GM23338 (cell line): ENCODE measurements around the gene ZCCHC8. TPM values are rescaled to one million over a fixed set of nuclear protein-coding genes. Genes with fewer than 3 reads are reported as not detected.

Experiments used
- ATAC-seq: fragments of 200-7000 bp; cut with Tn5 transposase; 3 replicates; pipeline ENCODE4 v1.9.1; 2020
- DNase-seq: peaks from one replicate; pipeline ENCODE4 v3.0.0-alpha.2; 2015; ENCODE audit warnings: low spot score
- H2AFZ ChIP-seq: fragments of 200-600 bp; sonication (generic); 2 replicates; pipeline ENCODE4 v1.8.0; 2016; ENCODE audit warnings: antibody characterized with exemption, mild to moderate bottlenecking, moderate library complexity
- H3F3A ChIP-seq: fragments of 200-600 bp; sonication (generic); replicated peaks from 2 replicates; pipeline ENCODE4 v1.8.0; 2017; ENCODE audit warnings: antibody characterized with exemption, mixed run types, low read depth
- H3K27ac ChIP-seq: fragments of 200-600 bp; sonication (generic); 2 replicates; pipeline ENCODE4 v1.6.1; 2016; ENCODE audit warnings: low read depth
- H3K27me3 ChIP-seq: fragments of 200-600 bp; sonication (generic); 2 replicates; pipeline ENCODE4 v1.8.0; 2016; ENCODE audit warnings: mild to moderate bottlenecking, mixed run types, moderate library complexity; ENCODE audit not compliant: insufficient read depth
- H3K36me3 ChIP-seq: fragments of 200-600 bp; sonication (generic); 2 replicates; pipeline ENCODE4 v1.8.0; 2016; ENCODE audit warnings: mild to moderate bottlenecking; ENCODE audit not compliant: insufficient read depth
- H3K4me1 ChIP-seq: fragments of 200-600 bp; sonication (generic); 2 replicates; pipeline ENCODE4 v1.8.0; 2016; ENCODE audit warnings: mild to moderate bottlenecking, moderate library complexity; ENCODE audit not compliant: insufficient read depth
- H3K4me2 ChIP-seq: fragments of 200-600 bp; sonication (generic); 2 replicates; pipeline ENCODE4 v1.7.1; 2017; ENCODE audit warnings: mixed run types
- H3K4me3 ChIP-seq: fragments of 200-600 bp; sonication (generic); 2 replicates; pipeline ENCODE4 v1.6.1; 2016; ENCODE audit warnings: mixed run types
- H3K79me2 ChIP-seq: fragments of 200-600 bp; sonication (generic); replicated peaks from 2 replicates; pipeline ENCODE4 v1.8.0; 2017; ENCODE audit warnings: mild to moderate bottlenecking; ENCODE audit not compliant: insufficient read depth
- H3K9me2 ChIP-seq: fragments of 200-600 bp; sonication (generic); 2 replicates; pipeline ENCODE4 v1.8.0; 2017; ENCODE audit not compliant: insufficient read depth
- H4K20me1 ChIP-seq: fragments of 200-600 bp; sonication (generic); replicated peaks from 2 replicates; pipeline ENCODE4 v1.8.0; 2017; ENCODE audit warnings: mild to moderate bottlenecking; ENCODE audit not compliant: insufficient read depth
- H3K27ac Mint-ChIP-seq: 2 replicates; pipeline ENCODE4 v1.8.0; 2020; ENCODE audit warnings: inconsistent platforms, mild to moderate bottlenecking, moderate library complexity, mixed read lengths
- H3K27me3 Mint-ChIP-seq: 3 replicates; pipeline ENCODE4 v1.8.0; 2022; ENCODE audit warnings: low read depth, mild to moderate bottlenecking, moderate library complexity, mixed read lengths, inconsistent platforms; ENCODE audit not compliant: insufficient read depth, poor library complexity
- H3K36me3 Mint-ChIP-seq: 3 replicates; pipeline ENCODE4 v1.8.0; 2021; ENCODE audit warnings: low read depth, mild to moderate bottlenecking, inconsistent platforms, moderate library complexity, mixed read lengths
- H3K4me1 Mint-ChIP-seq: 3 replicates; pipeline ENCODE4 v1.8.0; 2020; ENCODE audit warnings: mild to moderate bottlenecking, inconsistent platforms, mixed read lengths
- H3K4me3 Mint-ChIP-seq: 3 replicates; pipeline ENCODE4 v1.8.0; 2021; ENCODE audit warnings: moderate library complexity, mild to moderate bottlenecking, inconsistent platforms, mixed read lengths
- H3K9me3 Mint-ChIP-seq: 3 replicates; pipeline ENCODE4 v1.8.0; 2020; ENCODE audit warnings: moderate library complexity, mild to moderate bottlenecking, inconsistent platforms, mixed read lengths
- CREB1 ChIP-seq: fragments of 250-450 bp; sonication (Bioruptor Pico); IDR thresholded peaks from 2 replicates; pipeline ENCODE4 v1.5.0; 2020; ENCODE audit warnings: low read depth, mild to moderate bottlenecking, moderate library complexity
- CTCF ChIP-seq, 2 experiments: fragments of 200-600 bp in 1 of 2; sonication (generic) in 1 of 2; conservative IDR thresholded peaks; 2 replicates each; pipeline versions ENCODE4 v1.5.1 to v1.6.1; 2016 to 2017; ENCODE audit warnings: antibody characterized with exemption in 2 of 2, low read depth in 2 of 2, mild to moderate bottlenecking in 2 of 2, moderate library complexity in 1 of 2
- ETS1 ChIP-seq: IDR thresholded peaks from 2 replicates; pipeline ENCODE4 v1.6.1; 2016; ENCODE audit warnings: antibody characterized with exemption
- EZH2 ChIP-seq: fragments of 200-600 bp; sonication (generic); IDR thresholded peaks from one replicate; pipeline ENCODE4 v1.8.0; 2017; ENCODE audit warnings: antibody characterized with exemption, mild to moderate bottlenecking, low read depth; ENCODE audit not compliant: unreplicated experiment
- EZH2phosphoT487 ChIP-seq: fragments of 200-600 bp; sonication (generic); IDR thresholded peaks from one replicate; pipeline ENCODE4 v1.8.1; 2018; ENCODE audit warnings: antibody characterized with exemption; ENCODE audit not compliant: unreplicated experiment
- JUNB ChIP-seq: IDR thresholded peaks from one replicate; pipeline ENCODE4 v1.6.1; 2016; ENCODE audit warnings: antibody characterized with exemption; ENCODE audit not compliant: unreplicated experiment
- NANOG ChIP-seq: IDR thresholded peaks from 2 replicates; pipeline ENCODE4 v1.6.1; 2016; ENCODE audit warnings: antibody characterized with exemption, borderline replicate concordance
- POLR2AphosphoS5 ChIP-seq: IDR thresholded peaks from 2 replicates; pipeline ENCODE4 v1.6.1; 2016; ENCODE audit warnings: antibody characterized with exemption, low read depth
- REST ChIP-seq: IDR thresholded peaks from one replicate; pipeline ENCODE4 v1.6.1; 2018; ENCODE audit warnings: antibody characterized with exemption; ENCODE audit not compliant: unreplicated experiment
- STAT1 ChIP-seq: IDR thresholded peaks from one replicate; pipeline ENCODE4 v1.6.1; 2016; ENCODE audit warnings: antibody characterized with exemption; ENCODE audit not compliant: unreplicated experiment
- ZNF114 ChIP-seq: fragments of 250-450 bp; sonication (Bioruptor Pico); IDR thresholded peaks from 2 replicates; pipeline ENCODE4 v1.5.0; 2020; ENCODE audit warnings: mild to moderate bottlenecking, moderate library complexity
- ZNF331 ChIP-seq: fragments of 250-450 bp; sonication (Bioruptor Pico); IDR thresholded peaks from 2 replicates; pipeline ENCODE4 v1.5.0; 2020; ENCODE audit warnings: low read depth, mild to moderate bottlenecking, moderate library complexity
- polyA plus RNA-seq: library from polyadenylated mRNA; unstranded; fragments of >200 nt; fragmentation: Nextera tagmentation; extraction: Ambion mirVana; gene quantifications from 2 replicates; pipeline ENCODE4 v1.2.1, GENCODE V29; 2016
- total RNA-seq: library from RNA; depleted of rRNA; stranded (reverse); fragments of >200 nt; shearing (Covaris generic); gene quantifications from 2 replicates; pipeline ENCODE4 v1.2.3, GENCODE V29; 2014
- TF ChIP-seq, protein P1 (sequence below): fragments of 250-450 bp; sonication (Bioruptor Pico); IDR thresholded peaks from 2 replicates; pipeline ENCODE4 v1.5.0; 2020; ENCODE audit warnings: mild to moderate bottlenecking, moderate library complexity

Gene ZCCHC8
- total and polyA plus RNA-seq, 2 experiments from 2014 or later: 23.9 to 39.0 TPM

- ATAC-seq: no peak
- no peaks in the 10 kb centered on the region for H3K36me3 Mint-ChIP-seq
- no peaks in the 10 kb centered on the region for H3K27me3 ChIP-seq
- H3K9me2 ChIP-seq: no peaks in the 10 kb centered on the region
- H3K27ac Mint-ChIP-seq: no peak overlapping the region
- no peaks in the 10 kb centered on the region for H3F3A ChIP-seq
- no peak overlapping the region for H3K4me3 Mint-ChIP-seq
- no peaks in the 10 kb centered on the region for H3K9me3 Mint-ChIP-seq
- H3K4me2 ChIP-seq: no peak overlapping the region
- no peaks in the 10 kb centered on the region for H4K20me1 ChIP-seq
- DNase-seq: no peak
- H2AFZ ChIP-seq: no peak overlapping the region
- TF ChIP-seq ZNF114 (CRISPR knock-in tag): no peak
- TF ChIP-seq ETS1: no peak
- no peak for TF ChIP-seq EZH2phosphoT487
- no peak for TF ChIP-seq CTCF (conservative IDR thresholded peaks at IDR 0.05; ENCODE audit: low read depth in 2 of 2)
- no peak for TF ChIP-seq ZNF331
- no peak for TF ChIP-seq REST
- TF ChIP-seq NANOG: no peak
- TF ChIP-seq, protein P1, sequence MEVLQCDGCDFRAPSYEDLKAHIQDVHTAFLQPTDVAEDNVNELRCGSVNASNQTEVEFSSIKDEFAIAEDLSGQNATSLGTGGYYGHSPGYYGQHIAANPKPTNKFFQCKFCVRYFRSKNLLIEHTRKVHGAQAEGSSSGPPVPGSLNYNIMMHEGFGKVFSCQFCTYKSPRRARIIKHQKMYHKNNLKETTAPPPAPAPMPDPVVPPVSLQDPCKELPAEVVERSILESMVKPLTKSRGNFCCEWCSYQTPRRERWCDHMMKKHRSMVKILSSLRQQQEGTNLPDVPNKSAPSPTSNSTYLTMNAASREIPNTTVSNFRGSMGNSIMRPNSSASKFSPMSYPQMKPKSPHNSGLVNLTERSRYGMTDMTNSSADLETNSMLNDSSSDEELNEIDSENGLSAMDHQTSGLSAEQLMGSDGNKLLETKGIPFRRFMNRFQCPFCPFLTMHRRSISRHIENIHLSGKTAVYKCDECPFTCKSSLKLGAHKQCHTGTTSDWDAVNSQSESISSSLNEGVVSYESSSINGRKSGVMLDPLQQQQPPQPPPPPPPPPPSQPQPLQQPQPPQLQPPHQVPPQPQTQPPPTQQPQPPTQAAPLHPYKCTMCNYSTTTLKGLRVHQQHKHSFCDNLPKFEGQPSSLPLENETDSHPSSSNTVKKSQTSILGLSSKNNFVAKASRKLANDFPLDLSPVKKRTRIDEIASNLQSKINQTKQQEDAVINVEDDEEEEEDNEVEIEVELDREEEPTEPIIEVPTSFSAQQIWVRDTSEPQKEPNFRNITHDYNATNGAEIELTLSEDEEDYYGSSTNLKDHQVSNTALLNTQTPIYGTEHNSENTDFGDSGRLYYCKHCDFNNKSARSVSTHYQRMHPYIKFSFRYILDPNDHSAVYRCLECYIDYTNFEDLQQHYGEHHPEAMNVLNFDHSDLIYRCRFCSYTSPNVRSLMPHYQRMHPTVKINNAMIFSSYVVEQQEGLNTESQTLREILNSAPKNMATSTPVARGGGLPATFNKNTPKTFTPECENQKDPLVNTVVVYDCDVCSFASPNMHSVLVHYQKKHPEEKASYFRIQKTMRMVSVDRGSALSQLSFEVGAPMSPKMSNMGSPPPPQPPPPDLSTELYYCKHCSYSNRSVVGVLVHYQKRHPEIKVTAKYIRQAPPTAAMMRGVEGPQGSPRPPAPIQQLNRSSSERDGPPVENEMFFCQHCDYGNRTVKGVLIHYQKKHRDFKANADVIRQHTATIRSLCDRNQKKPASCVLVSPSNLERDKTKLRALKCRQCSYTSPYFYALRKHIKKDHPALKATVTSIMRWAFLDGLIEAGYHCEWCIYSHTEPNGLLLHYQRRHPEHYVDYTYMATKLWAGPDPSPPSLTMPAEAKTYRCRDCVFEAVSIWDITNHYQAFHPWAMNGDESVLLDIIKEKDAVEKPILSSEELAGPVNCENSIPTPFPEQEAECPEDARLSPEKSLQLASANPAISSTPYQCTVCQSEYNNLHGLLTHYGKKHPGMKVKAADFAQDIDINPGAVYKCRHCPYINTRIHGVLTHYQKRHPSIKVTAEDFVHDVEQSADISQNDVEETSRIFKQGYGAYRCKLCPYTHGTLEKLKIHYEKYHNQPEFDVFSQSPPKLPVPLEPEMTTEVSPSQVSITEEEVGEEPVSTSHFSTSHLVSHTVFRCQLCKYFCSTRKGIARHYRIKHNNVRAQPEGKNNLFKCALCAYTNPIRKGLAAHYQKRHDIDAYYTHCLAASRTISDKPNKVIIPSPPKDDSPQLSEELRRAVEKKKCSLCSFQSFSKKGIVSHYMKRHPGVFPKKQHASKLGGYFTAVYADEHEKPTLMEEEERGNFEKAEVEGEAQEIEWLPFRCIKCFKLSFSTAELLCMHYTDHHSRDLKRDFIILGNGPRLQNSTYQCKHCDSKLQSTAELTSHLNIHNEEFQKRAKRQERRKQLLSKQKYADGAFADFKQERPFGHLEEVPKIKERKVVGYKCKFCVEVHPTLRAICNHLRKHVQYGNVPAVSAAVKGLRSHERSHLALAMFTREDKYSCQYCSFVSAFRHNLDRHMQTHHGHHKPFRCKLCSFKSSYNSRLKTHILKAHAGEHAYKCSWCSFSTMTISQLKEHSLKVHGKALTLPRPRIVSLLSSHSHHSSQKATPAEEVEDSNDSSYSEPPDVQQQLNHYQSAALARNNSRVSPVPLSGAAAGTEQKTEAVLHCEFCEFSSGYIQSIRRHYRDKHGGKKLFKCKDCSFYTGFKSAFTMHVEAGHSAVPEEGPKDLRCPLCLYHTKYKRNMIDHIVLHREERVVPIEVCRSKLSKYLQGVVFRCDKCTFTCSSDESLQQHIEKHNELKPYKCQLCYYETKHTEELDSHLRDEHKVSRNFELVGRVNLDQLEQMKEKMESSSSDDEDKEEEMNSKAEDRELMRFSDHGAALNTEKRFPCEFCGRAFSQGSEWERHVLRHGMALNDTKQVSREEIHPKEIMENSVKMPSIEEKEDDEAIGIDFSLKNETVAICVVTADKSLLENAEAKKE (CRISPR knock-in tag): no peak
- TF ChIP-seq POLR2AphosphoS5: no peak
- no peak for TF ChIP-seq EZH2
- TF ChIP-seq CREB1: no peak
- no peak for TF ChIP-seq JUNB
- TF ChIP-seq STAT1: no peak
- no peak overlapping the region for H3K4me3 ChIP-seq
- no peaks in the 10 kb centered on the region for H3K79me2 ChIP-seq
- H3K27me3 Mint-ChIP-seq: peaks cover 5% of the 10 kb centered on the region
- no peaks in the 10 kb centered on the region for H3K4me1 ChIP-seq
- H3K27ac ChIP-seq: no peak overlapping the region
- no peaks in the 10 kb centered on the region for H3K4me1 Mint-ChIP-seq
- H3K36me3 ChIP-seq: no peaks in the 10 kb centered on the region
These were observed 41.5 kb downstream of the ZCCHC8 start for GRCh38 chr12:122459211-122459610.
